Measurements from ENCODE around the gene RHOD. TPM values are rescaled to one million over a fixed set of nuclear protein-coding genes. Genes with fewer than 3 reads are reported as not detected.
A peak's percentile ranks its signal among the peaks of the same experiment; 100 is the strongest.

The RHOD gene
- total RNA-seq, 2 donors from 2014 or later: 17.1 to 18.1 TPM

GRCh38 chr11:67022961-67023956, 33.4 kb upstream of the RHOD start, which contains the start of gene SYT12:
Gene SYT12 (plus strand): TSS chr11:67023134. CDS start chr11:67030145, 7,011 bp downstream.
- Mint-ChIP-seq H3K9me3 (no peaks in the 10 kb centered on the region), H3K4me1 (peaks cover 4% of the 10 kb centered on the region), H3K36me3 (ENCODE audit: low read depth) (no peaks in the 10 kb centered on the region), H3K27ac (no peak within 1 kb of the TSS), H3K4me3 (peak within 1 kb of the TSS; percentile 62), H3K27me3 (ENCODE audit: insufficient read depth) (peaks cover 52% of the 10 kb centered on the region)
- WGBS, 2 experiments (ENCODE audit: insufficient coverage in 1 of 2, insufficient read length in 1 of 2): 4 to 7% methylated on average over 25 to 118 of the region's 118 CpGs
- no peaks in the 10 kb centered on the region for H3K4me1 ChIP-seq (ENCODE audit: control insufficient read depth, insufficient read depth, low read length)
- TF ChIP-seq CTCF (conservative IDR thresholded peaks at IDR 0.05): no peak
- H3K27ac ChIP-seq (ENCODE audit: low read depth, low read length): no peak within 1 kb of the TSS
- H3K9ac ChIP-seq (ENCODE audit: extremely low read depth, low read length, poor library complexity, severe bottlenecking): no peak within 1 kb of the TSS
- DNase-seq: peak; percentile 73
- H3K36me3 ChIP-seq (ENCODE audit: control insufficient read depth, insufficient read depth, low read length): no peaks in the 10 kb centered on the region
- peak within 1 kb of the TSS; percentile 68 for H3K4me3 ChIP-seq (ENCODE audit: low read length)
- peaks cover 35% of the 10 kb centered on the region for H3K27me3 ChIP-seq (ENCODE audit: control insufficient read depth, insufficient read depth, low read length, poor library complexity, severe bottlenecking)
- no peaks in the 10 kb centered on the region for H3K9me3 ChIP-seq (ENCODE audit: control insufficient read depth, low read length)

- DNase-seq: no peak
- 66 to 71% methylated on average over 2 to 6 of the region's 6 CpGs for WGBS, 2 experiments (ENCODE audit: insufficient coverage in 1 of 2, insufficient read length in 1 of 2)
- Histone ChIP-seq H3K36me3 (ENCODE audit: control insufficient read depth, insufficient read depth, low read length) (no peaks in the 10 kb centered on the region), H3K27ac (ENCODE audit: low read depth, low read length) (no peak overlapping the region), H3K9me3 (ENCODE audit: control insufficient read depth, low read length) (no peaks in the 10 kb centered on the region), H3K4me3 (ENCODE audit: low read length) (peak overlapping the region; percentile 35), H3K9ac (ENCODE audit: extremely low read depth, low read length, poor library complexity, severe bottlenecking) (no peak overlapping the region), H3K27me3 (ENCODE audit: control insufficient read depth, insufficient read depth, low read length, poor library complexity, severe bottlenecking) (peaks cover 35% of the 10 kb centered on the region), H3K4me1 (ENCODE audit: control insufficient read depth, insufficient read depth, low read length) (no peaks in the 10 kb centered on the region)
- Mint-ChIP-seq H3K9me3 (no peaks in the 10 kb centered on the region), H3K27me3 (ENCODE audit: insufficient read depth) (peaks cover 52% of the 10 kb centered on the region), H3K4me3 (peak overlapping the region; percentile 62), H3K36me3 (ENCODE audit: low read depth) (no peaks in the 10 kb centered on the region), H3K27ac (no peak overlapping the region), H3K4me1 (peaks cover 4% of the 10 kb centered on the region)
- no peak for TF ChIP-seq CTCF (conservative IDR thresholded peaks at IDR 0.05)
Measured at GRCh38 chr11:67023957-67024353, 32.7 kb upstream of the RHOD start.

- Histone ChIP-seq H3K36me3 (ENCODE audit: control insufficient read depth, insufficient read depth, low read length) (no peaks in the 10 kb centered on the region), H3K9ac (ENCODE audit: extremely low read depth, low read length, poor library complexity, severe bottlenecking) (no peak overlapping the region), H3K9me3 (ENCODE audit: control insufficient read depth, low read length) (no peaks in the 10 kb centered on the region), H3K27ac (ENCODE audit: low read depth, low read length) (no peak overlapping the region), H3K4me3 (ENCODE audit: low read length) (no peak overlapping the region), H3K27me3 (ENCODE audit: control insufficient read depth, insufficient read depth, low read length, poor library complexity, severe bottlenecking) (peaks cover 35% of the 10 kb centered on the region), H3K4me1 (ENCODE audit: control insufficient read depth, insufficient read depth, low read length) (no peaks in the 10 kb centered on the region)
- no peaks in the 10 kb centered on the region for H3K9me3 Mint-ChIP-seq
- TF ChIP-seq CTCF (conservative IDR thresholded peaks at IDR 0.05): no peak
- WGBS, 2 experiments (ENCODE audit: insufficient coverage in 1 of 2, insufficient read length in 1 of 2): 79 to 83% methylated on average over 2 to 5 of the region's 5 CpGs
- H3K4me1 Mint-ChIP-seq: peaks cover 4% of the 10 kb centered on the region
- no peak for DNase-seq
- H3K36me3 Mint-ChIP-seq (ENCODE audit: low read depth): no peaks in the 10 kb centered on the region
- no peak overlapping the region for H3K4me3 Mint-ChIP-seq
- peaks cover 52% of the 10 kb centered on the region for H3K27me3 Mint-ChIP-seq (ENCODE audit: insufficient read depth)
- no peak overlapping the region for H3K27ac Mint-ChIP-seq
Measured at GRCh38 chr11:67024410-67024809, 32.2 kb upstream of the RHOD start.
